Measurements from ENCODE around the gene NCAPH2.

The NCAPH2 gene

GRCh38 chr22:50461979-50462540, 46.0 kb upstream of the NCAPH2 start:
- H3K27ac ChIP-seq: no peak overlapping the region
- TF ChIP-seq CTCF (IDR thresholded peaks at IDR 0.05): no peak

GRCh38 chr22:50463188-50463900, 44.7 kb upstream of the NCAPH2 start:
- Histone ChIP-seq H3K4me1 (ENCODE audit: control insufficient read depth in 1 of 2, insufficient read depth in 1 of 2, low read depth in 1 of 2, low read length in 1 of 2) (no peaks in the 10 kb centered on the region), H3K27ac (no peak overlapping the region), H3K36me3 (peaks cover 100% of the 10 kb centered on the region), H3K4me3 (ENCODE audit: low read depth in 1 of 2, low read length in 1 of 2) (no peak overlapping the region), H3K27me3 (no peaks in the 10 kb centered on the region), H3K9me3 (no peaks in the 10 kb centered on the region)
- TF ChIP-seq CTCF (IDR thresholded peaks at IDR 0.05): no peak

More at GRCh38 chr22:50461979-50462540, 46.0 kb upstream of the NCAPH2 start:
- Histone ChIP-seq H3K27me3 (no peaks in the 10 kb centered on the region), H3K36me3 (peaks cover 100% of the 10 kb centered on the region), H3K4me1 (ENCODE audit: control insufficient read depth in 1 of 2, insufficient read depth in 1 of 2, low read depth in 1 of 2, low read length in 1 of 2) (no peaks in the 10 kb centered on the region), H3K4me3 (ENCODE audit: low read depth in 1 of 2, low read length in 1 of 2) (no peak overlapping the region), H3K9me3 (no peaks in the 10 kb centered on the region)

- Histone ChIP-seq H3K9me3 (no peaks in the 10 kb centered on the region), H3K4me3 (ENCODE audit: low read depth in 1 of 2, low read length in 1 of 2) (no peak overlapping the region), H3K27ac (no peak overlapping the region), H3K27me3 (no peaks in the 10 kb centered on the region), H3K4me1 (ENCODE audit: control insufficient read depth in 1 of 2, insufficient read depth in 1 of 2, low read depth in 1 of 2, low read length in 1 of 2) (peaks cover 0 to under 1% of the 10 kb centered on the region in 2 experiments), H3K36me3 (peaks cover 90% of the 10 kb centered on the region)
- no peak for TF ChIP-seq CTCF (IDR thresholded peaks at IDR 0.05)
Observed at GRCh38 chr22:50464451-50464850, 43.6 kb upstream of the NCAPH2 start.

GRCh38 chr22:50465066-50465930, 42.7 kb upstream of the NCAPH2 start:
- Histone ChIP-seq H3K4me1 (ENCODE audit: control insufficient read depth in 1 of 2, insufficient read depth in 1 of 2, low read depth in 1 of 2, low read length in 1 of 2) (peaks cover 7 to 9% of the 10 kb centered on the region in 2 experiments), H3K36me3 (peaks cover 81% of the 10 kb centered on the region), H3K27me3 (no peaks in the 10 kb centered on the region), H3K4me3 (ENCODE audit: low read depth in 1 of 2, low read length in 1 of 2) (no peak overlapping the region), H3K27ac (no peak overlapping the region), H3K9me3 (no peaks in the 10 kb centered on the region)
- no peak for TF ChIP-seq CTCF (IDR thresholded peaks at IDR 0.05)

GRCh38 chr22:50467341-50467740, 40.7 kb upstream of the NCAPH2 start:
- H3K27ac ChIP-seq: no peak overlapping the region
- peaks cover 11 to 24% of the 10 kb centered on the region in 2 experiments for H3K4me1 ChIP-seq (ENCODE audit: control insufficient read depth in 1 of 2, insufficient read depth in 1 of 2, low read depth in 1 of 2, low read length in 1 of 2)
- H3K27me3 ChIP-seq: no peaks in the 10 kb centered on the region
- TF ChIP-seq CTCF (IDR thresholded peaks at IDR 0.05): no peak
- H3K36me3 ChIP-seq: peaks cover 61% of the 10 kb centered on the region
- H3K4me3 ChIP-seq (ENCODE audit: low read depth in 1 of 2, low read length in 1 of 2): no peak overlapping the region
- H3K9me3 ChIP-seq: no peaks in the 10 kb centered on the region
